ENCODE results near the gene ZNF865. TPM values are rescaled to one million over a fixed set of nuclear protein-coding genes. Genes with fewer than 3 reads are reported as not detected.
"Not testable (repeated sequence)": the region's sequence is repeated elsewhere in the genome, so short reads cannot be mapped to it uniquely, and the experiment has no call there.

Gene ZNF865
- total and polyA plus RNA-seq, 10 of the 15 experiments (the other 5 are each of a cell fraction or from before 2014, with no cell fraction given) = 0.02 to 18.3 (median 0.90) TPM

GRCh38 chr19:55581823-55582223 lies 23.6 kb upstream of the ZNF865 start (continued):
- TF ChIP-seq SKIL (IDR thresholded peaks at IDR 0.05; ENCODE audit: low read depth, poor library complexity, severe bottlenecking) (no peak), NFYB (IDR thresholded peaks at IDR 0.05; ENCODE audit: insufficient read depth, low read depth, low read length) (no peak), SREBF1 (IDR thresholded peaks at IDR 0.05; ENCODE audit: low read length) (no peak), BACH1 (IDR thresholded peaks at IDR 0.05; ENCODE audit: borderline replicate concordance) (no peak), EZH2 (IDR thresholded peaks at IDR 0.05; ENCODE audit: borderline replicate concordance, control insufficient read depth, low read depth, low read length) (no peak)

GRCh38 chr19:55582284-55582683 lies 23.2 kb upstream of the ZNF865 start:
- CTCF ChIA-PET = interaction anchor here (1.9 kb wide), 1 partner anchor 49 kb away, joined by 5 read pairs; no protein-coding TSS in a partner anchor
- intact Hi-C loops (cut with micrococcal nuclease; ENCODE audit: unreplicated experiment); POLR2A ChIA-PET; H3K36me3 ChIP-seq (ENCODE audit: control insufficient read depth in 2 of 2, insufficient read depth in 2 of 2, low read length in 1 of 2); RAD21 ChIA-PET (ENCODE audit: unreplicated experiment); BruUV-seq (replicated peaks); H3K4me1 ChIP-seq (ENCODE audit: control insufficient read depth, insufficient read depth, low read length); SMC1A ChIA-PET (ENCODE audit: uncharacterized antibody, unreplicated experiment); H3K27me3 ChIP-seq (replicated peaks in 1 of 2; ENCODE audit: control insufficient read depth in 2 of 2, insufficient read depth in 2 of 2, low read length in 1 of 2); H3K4me3 ChIP-seq; H3K9ac ChIP-seq (ENCODE audit: control insufficient read depth, insufficient read depth, low read length); ATAC-seq; DNase-seq (ENCODE audit: low read depth, low spot score); H3K9me3 ChIP-seq (replicated peaks; ENCODE audit: control insufficient read depth, insufficient read depth, low read length); H2AFZ ChIP-seq (ENCODE audit: control insufficient read depth, low read depth, low read length); FAIRE-seq; H4K20me1 ChIP-seq (ENCODE audit: control insufficient read depth, insufficient read depth); in situ Hi-C loops (cut with MboI); H3K4me2 ChIP-seq (ENCODE audit: control insufficient read depth, insufficient read depth); H3K27ac ChIP-seq (ENCODE audit: control insufficient read depth, insufficient read depth): not testable (repeated sequence)
- 47% methylated on average over 4 of the region's 4 CpGs for WGBS (ENCODE audit: insufficient coverage, insufficient replicate concordance, low lambda C conversion rate, missing lambda C conversion rate)
- peaks cover 11% of the 10 kb centered on the region for H3K79me2 ChIP-seq (ENCODE audit: control insufficient read depth, insufficient read depth, low read length)

GRCh38 chr19:55583897-55584296 lies 21.6 kb upstream of the ZNF865 start:
- H3K27ac ChIP-seq (ENCODE audit: control insufficient read depth, insufficient read depth); H3K4me2 ChIP-seq (ENCODE audit: control insufficient read depth, insufficient read depth); intact Hi-C loops (cut with micrococcal nuclease; ENCODE audit: unreplicated experiment); in situ Hi-C loops (cut with MboI); RAD21 ChIA-PET (ENCODE audit: unreplicated experiment); H3K9me3 ChIP-seq (replicated peaks; ENCODE audit: control insufficient read depth, insufficient read depth, low read length); H3K4me3 ChIP-seq; H2AFZ ChIP-seq (ENCODE audit: control insufficient read depth, low read depth, low read length); DNase-seq (ENCODE audit: low read depth, low spot score); H3K9ac ChIP-seq (ENCODE audit: control insufficient read depth, insufficient read depth, low read length); H3K36me3 ChIP-seq (ENCODE audit: control insufficient read depth in 2 of 2, insufficient read depth in 2 of 2, low read length in 1 of 2); H3K4me1 ChIP-seq (ENCODE audit: control insufficient read depth, insufficient read depth, low read length); H4K20me1 ChIP-seq (ENCODE audit: control insufficient read depth, insufficient read depth); BruUV-seq (replicated peaks); H3K27me3 ChIP-seq (replicated peaks in 1 of 2; ENCODE audit: control insufficient read depth in 2 of 2, insufficient read depth in 2 of 2, low read length in 1 of 2); ATAC-seq; FAIRE-seq: not testable (repeated sequence)
- 75% methylated on average over 6 of the region's 8 CpGs for WGBS (ENCODE audit: insufficient coverage, insufficient replicate concordance, low lambda C conversion rate, missing lambda C conversion rate)
- peaks cover 11% of the 10 kb centered on the region for H3K79me2 ChIP-seq (ENCODE audit: control insufficient read depth, insufficient read depth, low read length)
- CTCF ChIA-PET = interaction anchor here (0.6 to 1.1 kb wide), 3 partner anchors 48 to 431 kb away, joined by 3 read pairs; no protein-coding TSS in a partner anchor
- POLR2A ChIA-PET = interaction anchor here (0.7 kb wide), 1 partner anchor 245 kb away, joined by 4 read pairs; no protein-coding TSS in a partner anchor
- SMC1A ChIA-PET (ENCODE audit: uncharacterized antibody, unreplicated experiment) = interaction anchor here (1.1 to 1.4 kb wide), 2 partner anchors 49 to 54 kb away, joined by 3 to 5 read pairs; no protein-coding TSS in a partner anchor
